OCI-LY7 (cell line): ENCODE results near the gene ACTBL2.

Experiments used
- EZH2phosphoT487 ChIP-seq: fragments of 200-600 bp; sonication (generic); IDR thresholded peaks from 2 replicates; pipeline ENCODE4 v1.6.1; 2018; ENCODE audit warnings: low read depth, borderline replicate concordance, mild to moderate bottlenecking, mixed run types, antibody characterized with exemption, low read length, moderate library complexity, mixed read lengths
- TF ChIP-seq, protein P1 (sequence below): fragments of 200-600 bp; sonication (generic); conservative IDR thresholded peaks from 2 replicates; pipeline ENCODE4 v1.5.1; 2014; ENCODE audit warnings: mild to moderate bottlenecking, antibody characterized with exemption, low read length, moderate library complexity, mixed read lengths

GRCh38 chr5:57468481-57469163 is 14.0 kb downstream of the ACTBL2 start:
- TF ChIP-seq, protein P1, sequence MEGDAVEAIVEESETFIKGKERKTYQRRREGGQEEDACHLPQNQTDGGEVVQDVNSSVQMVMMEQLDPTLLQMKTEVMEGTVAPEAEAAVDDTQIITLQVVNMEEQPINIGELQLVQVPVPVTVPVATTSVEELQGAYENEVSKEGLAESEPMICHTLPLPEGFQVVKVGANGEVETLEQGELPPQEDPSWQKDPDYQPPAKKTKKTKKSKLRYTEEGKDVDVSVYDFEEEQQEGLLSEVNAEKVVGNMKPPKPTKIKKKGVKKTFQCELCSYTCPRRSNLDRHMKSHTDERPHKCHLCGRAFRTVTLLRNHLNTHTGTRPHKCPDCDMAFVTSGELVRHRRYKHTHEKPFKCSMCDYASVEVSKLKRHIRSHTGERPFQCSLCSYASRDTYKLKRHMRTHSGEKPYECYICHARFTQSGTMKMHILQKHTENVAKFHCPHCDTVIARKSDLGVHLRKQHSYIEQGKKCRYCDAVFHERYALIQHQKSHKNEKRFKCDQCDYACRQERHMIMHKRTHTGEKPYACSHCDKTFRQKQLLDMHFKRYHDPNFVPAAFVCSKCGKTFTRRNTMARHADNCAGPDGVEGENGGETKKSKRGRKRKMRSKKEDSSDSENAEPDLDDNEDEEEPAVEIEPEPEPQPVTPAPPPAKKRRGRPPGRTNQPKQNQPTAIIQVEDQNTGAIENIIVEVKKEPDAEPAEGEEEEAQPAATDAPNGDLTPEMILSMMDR: no peak
- no peak for TF ChIP-seq EZH2phosphoT487
